ENCODE measurements around the gene ABCC2.

DNA sequence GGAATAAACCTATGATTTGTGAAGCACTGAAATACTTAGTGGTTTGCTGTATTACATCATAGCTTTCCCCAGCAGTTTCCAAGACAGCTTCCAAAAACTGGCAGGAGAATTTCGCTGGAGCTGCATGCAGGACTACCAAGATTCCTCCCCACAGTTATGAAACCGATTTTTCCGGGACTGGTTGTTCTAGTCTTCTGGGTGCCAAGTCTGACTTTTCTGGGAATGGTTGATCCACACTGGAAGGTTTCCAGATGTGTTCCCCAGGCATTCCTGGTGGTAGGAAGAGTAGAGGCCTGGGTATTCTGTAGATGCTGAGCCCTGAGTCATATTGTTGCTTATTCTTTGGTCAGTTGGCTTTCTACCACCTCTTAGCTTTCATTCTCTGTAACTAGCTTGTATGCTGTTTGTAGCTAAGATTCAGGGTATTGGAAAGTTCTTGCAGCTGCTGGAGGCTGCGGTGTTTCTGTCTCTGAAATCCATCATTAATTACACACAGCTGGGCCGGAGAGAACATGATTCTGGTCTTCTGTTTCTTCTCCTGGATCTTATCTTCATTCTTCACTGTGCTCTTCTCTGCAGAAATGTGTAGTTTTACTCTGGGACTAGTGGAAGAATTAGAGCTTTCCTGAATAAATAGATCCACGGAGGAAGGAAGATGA is 6.3 kb downstream of the ABCC2 start:
- TF ChIP-seq CTCF (conservative IDR thresholded peaks at IDR 0.05; ENCODE audit: low read depth, low read length): no peak
- no peak for TF ChIP-seq MXI1 (IDR thresholded peaks at IDR 0.05; ENCODE audit: borderline replicate concordance, low read depth, low read length)
- no peak for TF ChIP-seq POLR2A (IDR thresholded peaks at IDR 0.05; ENCODE audit: low read depth, low read length)
- TF ChIP-seq NFE2L2 (IDR thresholded peaks at IDR 0.05; ENCODE audit: low read depth, low read length): no peak

All from IMR-90 (cell line).